Activated T-helper 9 cell treated with anti-CD3 and anti-CD28 coated beads, Interleukin-2, amount 50 U/mL, for 16 hours (primary cell): ENCODE measurements around the gene CFAP45.

Source experiments
- DNase-seq: peaks from one replicate; pipeline ENCODE4 v3.0.0-alpha.2; 2020; ENCODE audit warnings: low read depth

CFAP45 gene

GRCh38 chr1:159900086-159900680, at the start of gene CFAP45:
Gene CFAP45 (minus strand): TSS chr1:159900165. CDS start chr1:159900098, 67 bp downstream.
- DNase-seq: no peak

DNA sequence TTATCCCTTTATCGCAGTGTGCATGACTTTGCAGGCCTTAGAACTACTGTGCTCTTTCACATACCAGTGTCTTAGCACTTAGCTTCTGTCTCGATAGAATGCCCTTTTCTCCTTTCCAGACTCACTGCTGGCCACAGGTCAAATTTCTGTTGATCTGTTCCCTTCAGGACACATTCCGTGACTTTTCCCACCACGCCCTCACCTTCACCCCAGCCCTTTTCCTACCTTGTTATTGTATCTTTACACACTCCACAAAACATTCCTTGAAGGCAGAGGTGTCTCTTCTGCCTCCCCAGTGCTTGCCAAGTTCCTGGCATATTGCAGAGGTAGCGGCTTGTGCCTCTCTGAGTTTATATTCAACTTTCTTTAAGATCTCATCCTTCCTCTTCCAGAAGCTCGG, 49.2 kb upstream of the CFAP45 start:
- no peak for DNase-seq

DNA sequence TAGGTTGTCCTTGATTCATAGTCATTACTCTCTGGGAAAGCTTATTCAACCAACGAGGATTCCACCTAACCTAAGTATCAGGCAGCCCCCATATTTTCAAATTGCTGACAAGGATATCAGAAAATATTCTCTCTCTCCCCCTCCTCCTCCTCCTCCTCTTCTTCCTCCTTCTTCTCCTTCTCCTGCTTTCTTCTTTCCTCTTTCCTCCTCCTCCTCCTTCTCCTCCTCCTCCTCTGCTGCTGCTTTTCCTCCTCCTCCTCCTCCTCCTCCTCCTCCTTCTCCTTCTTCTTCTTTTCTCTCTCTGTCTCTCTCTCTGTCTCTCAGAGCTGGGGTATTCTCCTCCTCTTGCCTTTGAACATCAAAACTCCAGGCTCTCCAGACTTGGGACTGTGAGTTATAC, 48.0 kb upstream of the CFAP45 start:
- no peak for DNase-seq

DNA sequence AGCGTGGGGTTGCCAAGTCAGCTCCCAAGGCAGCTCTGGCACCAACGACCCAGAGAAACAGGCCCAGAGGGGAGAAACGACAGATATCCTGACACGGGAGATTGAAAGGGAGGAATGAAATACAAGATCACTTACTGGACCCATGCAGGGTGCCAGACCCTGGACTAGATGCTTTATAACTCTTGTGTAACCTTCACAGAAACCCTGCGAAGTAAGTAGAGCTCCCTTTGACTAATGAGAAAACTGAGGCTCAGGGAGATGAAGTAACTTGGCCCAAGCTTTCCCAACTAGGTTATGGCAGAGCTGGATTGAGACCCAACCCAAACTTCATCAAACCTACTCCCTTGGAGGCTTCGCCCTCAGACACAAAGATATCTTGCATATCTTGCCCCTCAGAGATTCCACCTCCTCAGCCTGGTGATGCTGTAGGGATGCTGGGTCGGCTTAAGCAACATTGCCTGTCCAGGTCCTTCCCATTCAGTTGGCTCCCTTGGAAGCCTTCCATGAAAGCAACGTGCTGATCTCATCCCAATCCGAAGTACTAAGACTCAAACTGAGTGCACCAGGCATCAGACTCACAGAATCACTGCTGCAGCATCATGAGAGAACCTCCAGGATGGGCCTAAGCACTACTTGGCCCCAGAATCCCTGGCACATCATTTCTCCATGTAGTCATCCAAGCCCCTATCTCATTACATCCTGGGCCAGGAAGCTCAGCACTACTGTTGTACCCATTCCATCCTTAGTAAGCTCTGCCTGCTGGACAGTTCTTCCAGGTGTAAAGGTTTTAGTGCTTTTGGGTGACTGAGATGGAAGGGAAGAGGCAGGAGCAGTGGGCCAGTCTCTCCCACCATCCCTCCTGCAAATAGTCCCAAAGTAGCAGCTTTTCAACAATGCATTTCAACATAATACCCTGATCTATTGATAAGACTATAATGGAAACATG, 46.5 kb upstream of the CFAP45 start:
- DNase-seq: no peak

- peak; percentile 59 for DNase-seq
Measured at GRCh38 chr1:159945483-159946241, 45.7 kb upstream of the CFAP45 start, which contains the start of gene IGSF9. Gene IGSF9 (minus strand): TSS chr1:159945613. CDS start chr1:159943454, 2,159 bp downstream.

GRCh38 chr1:159944623-159945455, 44.9 kb upstream of the CFAP45 start:
- no peak for DNase-seq

DNA sequence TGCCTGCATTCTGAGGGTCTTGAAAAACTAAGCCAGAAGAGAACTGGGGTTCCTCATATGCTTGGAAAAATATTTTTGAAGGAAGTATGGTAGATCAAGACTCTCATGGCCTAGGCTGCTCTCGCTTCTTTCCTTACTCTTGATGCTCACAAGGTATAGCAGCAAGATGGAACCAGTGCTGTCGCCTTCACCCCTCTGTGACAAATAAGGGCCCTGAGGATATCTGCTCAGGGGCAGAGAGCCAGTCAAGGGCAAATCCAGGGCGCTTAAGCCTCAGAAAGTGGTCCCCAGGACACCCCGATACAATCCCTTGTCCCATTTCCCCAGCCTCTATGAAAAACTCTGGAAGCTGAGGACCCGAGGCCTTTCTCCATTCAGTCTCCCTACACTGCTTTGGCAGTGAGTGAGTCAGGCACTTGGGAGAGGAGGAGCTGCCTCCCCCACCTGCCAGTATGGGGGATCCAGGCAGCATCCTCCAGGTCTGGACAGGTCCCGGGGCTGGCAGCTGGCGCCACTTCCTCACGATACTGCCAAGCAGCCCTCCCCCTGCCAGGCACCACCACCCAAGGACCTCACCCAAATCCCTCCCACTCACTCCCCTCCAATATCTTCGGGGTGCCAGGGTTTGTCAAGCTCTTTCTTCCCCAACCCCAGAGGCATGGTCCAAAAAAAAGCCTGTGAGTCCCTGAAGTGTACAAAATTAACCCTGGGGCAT, 44.1 kb upstream of the CFAP45 start:
- no peak for DNase-seq

- DNase-seq: no peak
Measured at GRCh38 chr1:159943278-159943640, 43.3 kb upstream of the CFAP45 start.

- DNase-seq: no peak
Measured at GRCh38 chr1:159942632-159943277, 42.8 kb upstream of the CFAP45 start.

DNA sequence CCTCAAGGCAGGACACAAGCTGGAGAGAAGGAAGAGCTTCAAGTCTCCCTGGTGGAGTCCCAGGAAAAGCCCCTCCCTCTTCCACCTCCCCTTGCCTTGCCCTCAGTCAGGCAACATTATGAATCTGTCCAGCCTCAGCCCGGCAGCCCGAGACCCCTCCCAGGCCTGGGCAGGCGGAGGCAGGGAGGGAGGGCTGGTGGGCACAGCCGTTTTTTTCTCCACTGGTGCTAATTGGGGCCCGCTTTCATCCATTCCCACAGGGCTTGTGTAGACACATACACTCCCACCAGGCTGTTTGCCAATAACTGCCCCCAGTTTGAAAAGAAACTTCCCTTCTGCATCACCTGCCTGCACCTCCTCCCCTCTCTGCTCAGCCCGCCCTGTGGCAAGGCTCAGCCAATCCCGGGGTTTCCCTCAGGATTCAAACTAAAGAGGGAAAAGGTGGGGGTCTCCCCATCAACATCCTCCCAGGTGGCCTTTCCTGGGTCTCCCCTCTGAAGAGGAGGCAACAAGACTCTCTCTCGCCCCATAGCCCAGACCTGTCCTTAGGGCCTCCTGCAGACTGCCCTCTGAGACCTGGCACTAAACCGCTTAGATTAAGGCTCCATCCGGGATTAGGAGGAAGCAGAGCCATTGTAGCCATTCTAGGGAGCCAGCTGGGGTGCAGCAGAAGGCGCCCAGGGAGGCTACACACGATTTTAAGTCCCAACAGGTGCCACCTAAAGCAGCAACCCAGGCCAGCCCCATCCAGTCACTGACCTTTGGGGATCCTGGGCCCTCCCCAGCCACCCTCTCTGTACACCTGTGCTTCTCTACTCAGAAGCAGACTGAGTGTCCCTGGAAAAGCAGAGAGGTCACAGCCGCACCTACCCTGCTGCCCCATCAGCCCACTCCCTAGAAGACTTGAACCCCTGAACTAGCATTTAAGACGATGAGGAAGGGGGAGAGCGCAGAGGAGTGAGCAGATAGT, 41.9 kb upstream of the CFAP45 start:
- no peak for DNase-seq

DNA sequence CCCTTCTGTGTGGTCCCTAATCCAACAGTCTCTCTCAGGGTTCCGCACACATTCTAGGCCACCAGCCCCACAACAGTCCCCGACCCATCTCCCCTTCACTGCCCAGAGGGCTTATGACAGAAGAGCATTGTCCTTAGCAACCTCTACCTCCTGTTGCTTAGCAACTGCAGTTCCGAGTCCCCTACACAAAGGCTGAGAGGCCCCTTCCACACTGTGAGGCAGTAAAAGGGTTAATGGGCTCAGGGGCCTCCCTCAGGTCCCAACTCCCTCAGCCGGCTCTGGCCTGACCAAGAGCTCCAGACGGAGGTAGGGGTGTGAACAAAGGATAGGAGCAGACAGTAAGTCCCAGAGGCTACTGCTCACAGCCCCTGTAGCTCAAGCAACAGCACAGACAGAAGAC, 41.2 kb upstream of the CFAP45 start:
- DNase-seq: no peak

- DNase-seq: no peak
Measured at GRCh38 chr1:159940006-159940620, 40.1 kb upstream of the CFAP45 start.

DNA sequence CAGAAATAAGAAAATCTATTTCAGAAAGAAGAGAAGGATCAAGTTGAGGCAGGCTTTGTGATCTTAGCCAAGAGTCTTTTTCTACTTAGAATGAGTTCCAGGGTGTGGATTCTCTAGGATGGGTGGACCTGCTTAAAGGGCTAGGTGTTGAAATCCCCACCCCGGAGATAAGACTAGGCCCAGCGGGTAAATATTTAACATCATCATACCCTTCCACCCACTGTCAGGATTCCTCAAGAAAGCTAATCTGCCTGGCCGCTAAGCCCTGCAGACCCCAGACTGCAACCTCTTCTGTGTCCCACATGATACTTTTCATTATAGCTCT, 39.7 kb upstream of the CFAP45 start:
- no peak for DNase-seq

DNA sequence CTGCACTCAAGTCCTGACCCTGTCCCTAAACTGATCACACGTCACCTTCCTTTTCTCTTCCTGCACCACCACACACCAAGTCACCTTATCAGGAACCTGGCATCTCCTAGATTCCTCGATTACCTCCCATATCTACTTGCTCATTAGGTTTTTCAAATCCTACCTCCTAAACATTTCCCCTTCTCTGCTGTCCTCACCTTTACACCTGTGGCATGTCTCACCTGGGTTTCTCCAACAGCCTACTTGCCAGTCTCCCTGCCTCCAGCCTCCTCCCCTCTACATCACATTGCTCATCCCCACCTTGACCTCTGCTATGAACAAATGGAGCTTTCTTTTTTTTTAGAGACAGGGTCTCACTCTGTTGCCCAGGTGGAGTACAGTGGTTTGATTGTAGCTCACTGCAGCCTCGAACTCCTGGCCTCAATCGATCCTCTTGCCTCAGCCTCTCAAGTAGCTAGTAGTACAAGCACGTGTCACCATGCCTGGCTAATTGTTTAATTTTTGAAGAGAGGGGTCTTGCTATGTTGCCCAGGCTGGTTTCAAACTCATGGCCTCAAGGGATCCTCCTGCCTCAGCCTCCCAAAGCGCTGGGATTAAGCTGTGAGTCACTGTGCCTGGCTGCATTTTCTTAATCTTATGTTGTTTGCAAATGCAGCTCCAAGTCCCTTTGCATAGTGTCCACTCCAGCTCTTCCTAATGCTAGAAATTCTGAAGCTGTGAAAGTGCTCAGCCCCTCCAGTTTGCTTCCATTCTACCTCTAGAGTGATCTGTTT, 39.1 kb upstream of the CFAP45 start:
- DNase-seq: no peak

- DNase-seq: no peak
Measured at GRCh38 chr1:159938211-159938852, 38.4 kb upstream of the CFAP45 start.

DNA sequence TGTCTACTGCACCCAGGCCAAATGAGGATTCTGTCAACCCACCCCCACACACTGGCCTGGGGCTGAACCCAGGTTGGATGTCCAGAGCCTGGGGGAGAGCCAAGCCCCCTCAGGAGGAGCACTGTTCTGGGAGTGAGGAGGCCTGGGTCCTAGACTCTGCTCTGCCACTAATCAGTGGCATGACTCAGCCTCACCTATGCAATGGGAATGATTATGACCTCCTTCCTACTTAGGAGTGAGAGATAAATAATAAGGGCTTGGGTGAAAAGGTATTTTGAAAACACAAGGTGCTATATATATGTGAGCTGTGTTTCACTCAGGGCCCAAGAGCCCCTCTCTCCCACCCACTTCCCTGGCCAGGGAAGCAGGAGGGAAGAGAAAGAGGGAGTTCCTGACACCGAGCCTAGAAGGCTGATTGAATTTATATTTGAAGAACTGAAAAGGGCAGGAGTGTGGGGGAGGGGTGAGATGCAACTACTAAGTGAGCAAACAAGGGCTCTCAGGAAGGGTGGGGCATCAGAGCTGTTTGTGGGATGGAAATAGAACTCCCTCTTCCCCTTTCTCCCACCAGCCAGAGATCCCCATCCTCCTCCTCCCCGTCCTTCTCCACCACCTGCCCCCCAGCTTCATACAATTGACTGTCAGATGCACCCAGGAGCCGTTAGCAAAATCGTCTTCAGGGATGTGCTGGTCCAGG, 37.2 kb upstream of the CFAP45 start:
- DNase-seq: no peak

DNA sequence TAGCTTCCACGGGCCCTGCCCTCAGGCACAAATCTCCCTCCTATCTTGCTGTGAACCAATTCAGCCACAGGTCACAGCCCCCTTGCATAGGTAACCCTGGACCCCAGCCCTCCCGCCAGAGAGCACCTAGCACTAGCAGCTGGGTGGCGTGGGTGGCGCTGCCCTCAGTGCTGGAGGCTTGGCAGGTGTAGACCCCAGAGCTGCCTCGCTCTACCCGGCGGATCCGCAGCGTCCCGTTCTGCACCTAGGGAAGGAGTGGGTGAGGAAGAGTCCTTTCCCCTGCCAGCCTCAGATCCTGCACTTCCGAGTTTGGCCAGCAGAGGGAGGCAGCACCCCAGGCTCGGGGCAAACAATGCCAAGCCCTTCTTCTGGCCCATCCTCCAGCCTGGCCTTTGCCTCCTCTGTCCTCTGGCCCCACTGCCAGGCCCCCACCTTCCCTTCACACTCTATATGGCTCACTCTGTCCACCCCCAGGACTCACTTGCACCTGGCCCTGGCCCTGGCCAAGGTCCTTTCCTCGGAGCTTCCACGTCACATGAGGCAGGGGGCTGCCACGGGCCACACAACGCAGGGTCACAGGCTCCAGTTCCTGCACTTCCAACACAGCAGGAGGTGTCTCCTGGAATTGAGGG, 36.4 kb upstream of the CFAP45 start:
- DNase-seq: peak; percentile 75
